Keratinocyte (primary cell): ENCODE results near the gene SMIM23. TPM values are rescaled to one million over a fixed set of nuclear protein-coding genes. Genes with fewer than 3 reads are reported as not detected.

Experiments
- DNase-seq: peaks from one replicate; pipeline ENCODE4 v3.0.0-alpha.2; 2011; ENCODE audit warnings: low read depth, missing footprints, low spot score
- FAIRE-seq: peaks from 2 replicates; lab custom pipeline; 2011; peaks lifted over from hg19 to GRCh38; lab: Jason Lieb, UNC
- H2AFZ ChIP-seq: 2 replicates; pipeline ENCODE4 v1.6.0; 2012; ENCODE audit warnings: low read length, control low read depth, inconsistent platforms; ENCODE audit not compliant: control insufficient read depth
- H3K27ac ChIP-seq: 2 replicates; pipeline ENCODE4 v1.5.1; 2011; ENCODE audit warnings: low read length; ENCODE audit not compliant: control insufficient read depth, insufficient read depth
- H3K27me3 ChIP-seq: 3 replicates; pipeline ENCODE4 v1.6.0; 2011; ENCODE audit warnings: low read length; ENCODE audit not compliant: control insufficient read depth, insufficient read depth; ENCODE audit errors: extremely low read depth
- H3K36me3 ChIP-seq, 2 experiments: 2 replicates in 1 of 2; 3 replicates in 1 of 2; pipeline ENCODE4 v1.5.1; 2011; ENCODE audit warnings: low read length in 2 of 2, mild to moderate bottlenecking in 1 of 2; ENCODE audit not compliant: control insufficient read depth in 2 of 2, insufficient read depth in 2 of 2; ENCODE audit errors: extremely low read depth in 1 of 2
- H3K4me1 ChIP-seq: 3 replicates; pipeline ENCODE4 v1.5.1; 2011; ENCODE audit warnings: low read length; ENCODE audit not compliant: control insufficient read depth, insufficient read depth; ENCODE audit errors: extremely low read depth
- H3K4me2 ChIP-seq: 3 replicates; pipeline ENCODE4 v1.6.0; 2011; ENCODE audit warnings: low read depth, low read length; ENCODE audit not compliant: control insufficient read depth, insufficient read depth; ENCODE audit errors: extremely low read depth
- H3K4me3 ChIP-seq, 3 experiments: fragments of 200-600 bp in 1 of 3; sonication (generic) in 1 of 3; 2 replicates in 2 of 3; 3 replicates in 1 of 3; pipeline ENCODE4 v1.5.1; 2011 to 2016; ENCODE audit warnings: low read length in 3 of 3, mild to moderate bottlenecking in 3 of 3, control low read depth in 2 of 3, inconsistent platforms in 1 of 3, low read depth in 1 of 3, mixed read lengths in 1 of 3, mixed run types in 1 of 3, moderate library complexity in 1 of 3; ENCODE audit not compliant: control insufficient read depth in 2 of 3, insufficient read depth in 2 of 3; ENCODE audit errors: extremely low read depth in 1 of 3
- H3K79me2 ChIP-seq: 2 replicates; pipeline ENCODE4 v1.6.0; 2012; ENCODE audit warnings: low read length; ENCODE audit not compliant: control insufficient read depth, insufficient read depth
- H3K9ac ChIP-seq: 3 replicates; pipeline ENCODE4 v1.6.0; 2011; ENCODE audit warnings: low read length; ENCODE audit not compliant: control insufficient read depth, insufficient read depth; ENCODE audit errors: extremely low read depth
- H3K9me1 ChIP-seq: 3 replicates; pipeline ENCODE4 v1.6.0; 2011; ENCODE audit warnings: low read length; ENCODE audit not compliant: control insufficient read depth, insufficient read depth; ENCODE audit errors: extremely low read depth
- H3K9me3 ChIP-seq: 2 replicates; pipeline ENCODE4 v1.5.1; 2012; ENCODE audit warnings: low read depth, low read length; ENCODE audit not compliant: control insufficient read depth
- H4K20me1 ChIP-seq: 3 replicates; pipeline ENCODE4 v1.6.0; 2011; ENCODE audit warnings: low read length; ENCODE audit not compliant: control insufficient read depth, insufficient read depth; ENCODE audit errors: extremely low read depth
- CTCF ChIP-seq, 3 experiments: IDR thresholded peaks in 1 of 3; conservative IDR thresholded peaks in 1 of 3; optimal IDR thresholded peaks in 1 of 3; 2 replicates in 2 of 3; 3 replicates in 1 of 3; pipeline versions ENCODE3 to v1.5.1; 2011; ENCODE audit warnings: low read length in 3 of 3, mild to moderate bottlenecking in 3 of 3, moderate library complexity in 2 of 3, control low read depth in 1 of 3, inconsistent platforms in 1 of 3; ENCODE audit not compliant: insufficient read depth in 2 of 3; ENCODE audit errors: extremely low read depth in 1 of 3
- EZH2 ChIP-seq: IDR thresholded peaks from one replicate; pipeline ENCODE4 v1.6.1; 2012; ENCODE audit warnings: inconsistent platforms, mild to moderate bottlenecking, low read length, moderate library complexity
- dilution Hi-C: fragments of 300-500 bp; cut with MboI; formaldehyde crosslinking; loops from one replicate; pipeline ENCODE4 v1.7.0; 2020; ENCODE audit warnings: low sequenced_read_pairs; ENCODE audit not compliant: extremely low pct_ligation_motif_present
- polyA plus RNA-seq, 5 experiments: library from polyadenylated mRNA; depleted of rRNA in 3 of 5; stranded (reverse) in 3 of 5; stranded (forward) in 1 of 5; unstranded in 1 of 5; fragments of >200 nt; gene quantifications; 1 replicate in 1 of 5; 2 replicates in 3 of 5; 3 replicates in 1 of 5; pipeline versions ENCODE4 v1.2.1 to v1.2.3, GENCODE V29; 2011 to 2012; ENCODE audit warnings: missing spikeins in 2 of 5, low read depth in 1 of 5, low replicate concordance in 1 of 5

Gene SMIM23
- polyA plus RNA-seq, 1 donor (not counting 4 experiments of a cell fraction or from before 2014, with no cell fraction given) = not detected

GRCh38 chr5:171796436-171796835, 10.8 kb downstream of the SMIM23 start:
- TF ChIP-seq EZH2 (no peak), CTCF (optimal IDR thresholded peaks at IDR 0.05 in 1 of 3, IDR thresholded peaks at IDR 0.05 in 1 of 3, conservative IDR thresholded peaks at IDR 0.05 in 1 of 3; ENCODE audit: extremely low read depth in 1 of 3, insufficient read depth in 2 of 3, low read length in 3 of 3) (no peak)

GRCh38 chr5:171797543-171797942, 11.9 kb downstream of the SMIM23 start:
- FAIRE-seq = no peak
- no peaks in the 10 kb centered on the region for H3K4me1 ChIP-seq
- no peaks in the 10 kb centered on the region for H4K20me1 ChIP-seq
- H3K4me3 ChIP-seq = no peak overlapping the region
- TF ChIP-seq CTCF (optimal IDR thresholded peaks at IDR 0.05 in 1 of 3, IDR thresholded peaks at IDR 0.05 in 1 of 3, conservative IDR thresholded peaks at IDR 0.05 in 1 of 3; ENCODE audit: extremely low read depth in 1 of 3, insufficient read depth in 2 of 3, low read length in 3 of 3) (no peak), EZH2 (no peak)
- no peak overlapping the region for H3K27ac ChIP-seq
- no peaks in the 10 kb centered on the region for H3K9me3 ChIP-seq
- no peaks in the 10 kb centered on the region for H3K36me3 ChIP-seq
- no peaks in the 10 kb centered on the region for H3K27me3 ChIP-seq
- no peak overlapping the region for H2AFZ ChIP-seq
- no peak overlapping the region for H3K9ac ChIP-seq
- no peaks in the 10 kb centered on the region for H3K79me2 ChIP-seq
- no peak for DNase-seq
- H3K9me1 ChIP-seq = no peaks in the 10 kb centered on the region
- no peak overlapping the region for H3K4me2 ChIP-seq
- dilution Hi-C loops = no loop called here

More at GRCh38 chr5:171796436-171796835, 10.8 kb downstream of the SMIM23 start:
- Histone ChIP-seq H3K4me3 (no peak overlapping the region), H3K9me3 (no peaks in the 10 kb centered on the region), H3K27ac (no peak overlapping the region), H4K20me1 (no peaks in the 10 kb centered on the region), H3K9ac (no peak overlapping the region), H3K27me3 (no peaks in the 10 kb centered on the region), H3K36me3 (no peaks in the 10 kb centered on the region), H3K9me1 (no peaks in the 10 kb centered on the region), H3K4me2 (no peak overlapping the region), H3K4me1 (no peaks in the 10 kb centered on the region), H2AFZ (no peak overlapping the region), H3K79me2 (no peaks in the 10 kb centered on the region)
- FAIRE-seq = no peak
- dilution Hi-C loops = no loop called here
- no peak for DNase-seq
